BE2C (cell line): ENCODE measurements around the gene RHOB.
"Not testable (repeated sequence)": the region's sequence is repeated elsewhere in the genome, so short reads cannot be mapped to it uniquely, and the experiment has no call there.

Source experiments
- DNase-seq: peaks from one replicate; pipeline ENCODE4 v3.0.0-alpha.2; 2020
- H3K27me3 ChIP-seq: fragments of 250-450 bp; sonication (Bioruptor Pico); 2 replicates; pipeline ENCODE4 v1.5.1; 2020; ENCODE audit warnings: mild to moderate bottlenecking
- H3K36me3 ChIP-seq: fragments of 250-450 bp; sonication (Bioruptor Pico); 2 replicates; pipeline ENCODE4 v1.5.1; 2020; ENCODE audit warnings: mild to moderate bottlenecking
- H3K4me1 ChIP-seq: fragments of 250-450 bp; sonication (Bioruptor Pico); 2 replicates; pipeline ENCODE4 v1.5.1; 2020
- H3K4me3 ChIP-seq: 2 replicates; pipeline ENCODE4 v1.5.1; 2011; ENCODE audit warnings: low read depth, low read length
- H3K9me3 ChIP-seq: fragments of 250-450 bp; sonication (Bioruptor Pico); 2 replicates; pipeline ENCODE4 v1.5.1; 2020
- TF ChIP-seq, protein P1 (sequence below): IDR thresholded peaks from 2 replicates; pipeline ENCODE4 v1.5.1; 2012; ENCODE audit warnings: mild to moderate bottlenecking, low read depth, low read length

RHOB gene

DNA sequence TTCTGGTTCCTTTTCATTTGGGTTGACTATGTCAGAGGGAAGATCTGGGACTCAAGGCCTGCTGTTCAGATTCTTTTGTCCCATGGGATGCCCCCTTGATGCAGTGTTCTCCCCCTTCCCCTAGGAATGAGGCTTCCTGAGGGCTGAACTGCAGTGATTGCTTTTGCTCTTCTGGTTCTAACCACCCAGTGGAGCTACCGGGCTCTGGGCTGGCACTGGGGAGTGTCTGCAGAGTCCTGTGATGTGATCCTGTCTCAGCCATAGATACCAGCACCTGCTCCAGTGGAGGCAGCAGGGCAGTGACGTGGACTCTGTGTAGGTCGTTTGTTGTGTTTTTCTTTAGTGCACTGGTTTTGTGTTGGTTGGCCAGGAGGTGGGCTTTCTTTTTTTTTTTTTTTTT is 32.1 kb upstream of the RHOB start:
- no peak for DNase-seq
- TF ChIP-seq, protein P1, sequence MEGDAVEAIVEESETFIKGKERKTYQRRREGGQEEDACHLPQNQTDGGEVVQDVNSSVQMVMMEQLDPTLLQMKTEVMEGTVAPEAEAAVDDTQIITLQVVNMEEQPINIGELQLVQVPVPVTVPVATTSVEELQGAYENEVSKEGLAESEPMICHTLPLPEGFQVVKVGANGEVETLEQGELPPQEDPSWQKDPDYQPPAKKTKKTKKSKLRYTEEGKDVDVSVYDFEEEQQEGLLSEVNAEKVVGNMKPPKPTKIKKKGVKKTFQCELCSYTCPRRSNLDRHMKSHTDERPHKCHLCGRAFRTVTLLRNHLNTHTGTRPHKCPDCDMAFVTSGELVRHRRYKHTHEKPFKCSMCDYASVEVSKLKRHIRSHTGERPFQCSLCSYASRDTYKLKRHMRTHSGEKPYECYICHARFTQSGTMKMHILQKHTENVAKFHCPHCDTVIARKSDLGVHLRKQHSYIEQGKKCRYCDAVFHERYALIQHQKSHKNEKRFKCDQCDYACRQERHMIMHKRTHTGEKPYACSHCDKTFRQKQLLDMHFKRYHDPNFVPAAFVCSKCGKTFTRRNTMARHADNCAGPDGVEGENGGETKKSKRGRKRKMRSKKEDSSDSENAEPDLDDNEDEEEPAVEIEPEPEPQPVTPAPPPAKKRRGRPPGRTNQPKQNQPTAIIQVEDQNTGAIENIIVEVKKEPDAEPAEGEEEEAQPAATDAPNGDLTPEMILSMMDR, result no peak
- H3K36me3 ChIP-seq, result no peaks in the 10 kb centered on the region
- no peaks in the 10 kb centered on the region for H3K9me3 ChIP-seq
- H3K4me1 ChIP-seq, result peaks cover 10% of the 10 kb centered on the region
- H3K27me3 ChIP-seq, result no peaks in the 10 kb centered on the region
- no peak overlapping the region for H3K4me3 ChIP-seq

DNA sequence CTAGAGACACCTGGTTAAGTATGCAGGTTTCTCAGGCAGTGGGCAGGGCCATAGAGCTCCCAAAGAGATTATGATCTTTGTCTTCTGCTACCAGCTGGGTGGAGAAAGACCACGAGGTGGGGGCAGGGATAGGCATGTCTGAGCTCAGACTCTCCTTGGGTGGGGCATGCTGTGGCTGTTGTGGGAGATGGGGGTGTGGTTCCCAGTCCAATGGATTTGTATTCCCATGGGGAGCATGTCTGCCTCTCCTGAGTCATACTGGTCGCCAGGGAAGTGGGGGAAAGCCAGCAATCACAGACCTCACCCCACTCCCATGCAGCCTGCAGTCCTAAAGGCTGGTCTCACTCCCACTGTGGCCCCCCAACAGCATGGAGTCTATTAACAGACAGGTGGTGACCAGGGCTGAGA is 31.4 kb upstream of the RHOB start:
- no peaks in the 10 kb centered on the region for H3K36me3 ChIP-seq
- H3K4me1 ChIP-seq, result peaks cover 10% of the 10 kb centered on the region
- peak; percentile 32 for DNase-seq
- no peaks in the 10 kb centered on the region for H3K9me3 ChIP-seq
- H3K27me3 ChIP-seq, result no peaks in the 10 kb centered on the region
- no peak overlapping the region for H3K4me3 ChIP-seq
- TF ChIP-seq, protein P1, result no peak

DNA sequence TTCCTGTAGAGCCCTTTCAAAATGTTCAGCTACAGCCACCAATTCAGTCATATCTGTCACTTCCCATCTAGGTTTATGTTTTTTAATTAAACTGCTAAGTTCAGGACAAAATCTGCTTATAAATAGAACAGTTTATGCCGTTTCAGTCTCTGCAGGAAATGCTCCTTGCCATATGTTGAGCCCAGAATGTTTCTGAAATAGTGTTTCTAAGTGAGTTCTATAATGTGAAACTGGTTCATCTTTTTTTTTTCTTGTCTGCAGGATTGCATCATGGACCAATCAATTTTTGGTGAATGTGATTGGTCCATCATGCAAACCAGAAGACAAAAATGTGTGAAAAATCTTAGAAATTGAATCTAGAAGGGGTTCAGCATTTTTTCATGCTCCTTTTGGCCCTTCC is 30.2 kb upstream of the RHOB start:
- TF ChIP-seq, protein P1, result no peak
- H3K36me3 ChIP-seq, result no peaks in the 10 kb centered on the region
- H3K9me3 ChIP-seq, result no peaks in the 10 kb centered on the region
- H3K4me1 ChIP-seq, result peaks cover 10% of the 10 kb centered on the region
- H3K27me3 ChIP-seq, result no peaks in the 10 kb centered on the region
- DNase-seq, result no peak
- no peak overlapping the region for H3K4me3 ChIP-seq

DNA sequence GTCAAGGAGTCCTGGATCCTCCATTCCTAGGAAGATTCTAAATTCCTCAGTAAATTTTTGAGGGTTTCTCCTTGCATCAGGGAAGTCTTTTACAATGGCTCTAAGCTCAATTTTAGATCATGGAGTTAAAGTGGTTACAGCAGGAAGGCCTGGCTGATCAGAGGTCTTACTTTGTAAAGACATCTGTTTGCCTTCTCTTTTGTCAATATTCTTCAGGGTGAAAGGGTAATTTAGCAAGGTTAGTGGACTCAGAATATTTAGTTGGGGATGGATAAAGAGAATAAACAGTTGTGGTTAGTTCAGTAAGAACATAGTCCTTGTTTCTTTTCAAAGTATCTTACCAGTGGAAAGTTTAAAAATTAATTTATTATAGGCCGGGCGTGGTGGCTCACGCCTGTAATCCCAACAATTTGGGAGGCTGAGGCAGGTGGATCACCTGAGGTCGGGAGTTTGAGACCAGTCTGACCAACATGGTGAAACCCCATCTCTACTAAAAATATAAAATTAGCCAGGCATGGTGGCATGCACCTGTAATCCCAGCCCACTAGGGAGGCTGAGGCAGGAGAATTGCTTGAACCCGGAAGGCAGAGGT is 29.5 kb upstream of the RHOB start:
- H3K4me1 ChIP-seq, result peaks cover 10% of the 10 kb centered on the region
- DNase-seq, H3K4me3 ChIP-seq, H3K27me3 ChIP-seq, H3K9me3 ChIP-seq, H3K36me3 ChIP-seq: not testable (repeated sequence)

DNA sequence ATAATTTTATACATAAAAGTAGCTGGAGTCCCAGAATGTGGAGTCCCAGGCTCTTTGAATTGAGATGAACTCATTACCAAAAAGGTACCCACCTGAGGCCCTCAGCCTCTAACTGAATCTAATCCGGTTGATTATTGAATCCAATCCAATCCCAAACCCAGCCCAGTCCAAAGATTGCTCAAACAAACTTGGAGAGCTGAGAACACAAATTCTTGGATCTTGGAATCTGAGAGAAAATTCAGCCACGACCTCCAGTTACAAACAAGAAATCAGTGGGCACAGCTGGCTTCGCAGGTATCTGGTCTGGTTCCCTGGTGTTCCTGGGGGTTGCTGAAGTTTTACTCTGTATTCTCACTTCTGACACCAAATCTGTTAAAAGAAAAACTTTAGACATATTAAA is 28.4 kb upstream of the RHOB start:
- no peak overlapping the region for H3K4me3 ChIP-seq
- DNase-seq, result no peak
- H3K27me3 ChIP-seq, result no peaks in the 10 kb centered on the region
- TF ChIP-seq, protein P1, result no peak
- H3K4me1 ChIP-seq, result peaks cover 10% of the 10 kb centered on the region
- H3K9me3 ChIP-seq, result no peaks in the 10 kb centered on the region
- no peaks in the 10 kb centered on the region for H3K36me3 ChIP-seq

DNA sequence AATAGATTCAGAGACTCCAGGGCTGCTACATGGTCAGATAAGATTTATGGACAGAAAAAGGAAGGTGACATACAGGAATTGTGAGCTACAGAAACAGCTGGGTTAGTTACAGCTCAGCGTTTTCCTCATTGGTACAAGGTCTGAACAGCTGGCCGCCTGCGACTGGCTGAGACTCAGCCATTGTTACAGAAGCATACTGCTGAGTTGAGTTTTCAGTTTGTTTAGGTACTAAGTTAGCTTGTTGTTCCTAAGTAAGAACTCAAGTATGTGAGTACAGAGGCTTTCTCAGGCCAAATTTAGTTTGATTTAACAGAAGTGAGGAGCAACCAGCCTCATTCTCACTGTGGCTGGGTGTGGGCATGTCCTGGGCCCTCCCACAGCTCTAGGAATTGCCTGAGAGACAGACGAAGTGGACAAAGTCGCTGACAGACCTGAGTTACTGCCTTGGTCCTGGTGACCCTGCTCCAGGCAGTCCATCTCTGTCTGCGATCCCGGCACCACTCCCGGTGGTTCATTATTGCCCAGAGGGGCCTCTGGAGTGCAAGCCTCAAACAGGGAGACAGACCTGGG is 27.8 kb upstream of the RHOB start:
- H3K9me3 ChIP-seq, result no peaks in the 10 kb centered on the region
- no peaks in the 10 kb centered on the region for H3K36me3 ChIP-seq
- peak; percentile 64 for DNase-seq
- TF ChIP-seq, protein P1, result no peak
- H3K4me1 ChIP-seq, result peaks cover 10% of the 10 kb centered on the region
- H3K4me3 ChIP-seq, result no peak overlapping the region
- no peaks in the 10 kb centered on the region for H3K27me3 ChIP-seq
